HepG2 (cell line): ENCODE data around the gene ZBTB26. TPM values are rescaled to one million over a fixed set of nuclear protein-coding genes. Genes with fewer than 3 reads are reported as not detected.
A peak's percentile ranks its signal among the peaks of the same experiment; 100 is the strongest.

Experiments
- CBFB ChIP-seq: sonication (generic); formaldehyde crosslinking; IDR thresholded peaks from 2 replicates; pipeline ENCODE4 v1.4.0; 2020; ENCODE audit warnings: missing genetic modification reagents
- CEBPB ChIP-seq: IDR thresholded peaks from 2 replicates; pipeline ENCODE4 v1.6.1; 2011; ENCODE audit warnings: low read depth, low read length, improper control_type of control experiment, borderline replicate concordance
- FOXP1 ChIP-seq, 2 experiments: fragments of 450-650 bp in 1 of 2; IDR thresholded peaks; 2 replicates each; pipeline ENCODE4 v1.6.1; 2017 to 2018; ENCODE audit warnings: antibody characterized with exemption in 1 of 2
- GZF1 ChIP-seq: sonication (generic); formaldehyde crosslinking; IDR thresholded peaks from 2 replicates; pipeline ENCODE4 v1.5.1; 2020; ENCODE audit warnings: mild to moderate bottlenecking, missing genetic modification reagents
- IKZF1 ChIP-seq: fragments of 450-650 bp; IDR thresholded peaks from 2 replicates; pipeline ENCODE4 v1.7.1; 2016
- KDM2A ChIP-seq: sonication (generic); formaldehyde crosslinking; IDR thresholded peaks from 2 replicates; pipeline ENCODE4 v1.4.0; 2020; ENCODE audit warnings: low read depth, missing genetic modification reagents, borderline replicate concordance
- POGZ ChIP-seq: sonication (generic); formaldehyde crosslinking; IDR thresholded peaks from 2 replicates; pipeline ENCODE4 v1.4.0; 2020; ENCODE audit warnings: mild to moderate bottlenecking, missing genetic modification reagents
- RFX5 ChIP-seq: IDR thresholded peaks from 2 replicates; pipeline ENCODE4 v1.6.1; 2011; ENCODE audit warnings: low read depth, low read length, improper control_type of control experiment
- SIX4 ChIP-seq: sonication (generic); formaldehyde crosslinking; IDR thresholded peaks from 2 replicates; pipeline ENCODE4 v1.4.0; 2020; ENCODE audit warnings: missing genetic modification reagents
- SMAD1 ChIP-seq: sonication (generic); formaldehyde crosslinking; IDR thresholded peaks from 2 replicates; pipeline ENCODE4 v1.4.0; 2020; ENCODE audit warnings: missing genetic modification reagents, low read depth, mild to moderate bottlenecking, borderline replicate concordance
- SP1 ChIP-seq, 2 experiments: fragments of 450-650 bp in 1 of 2; sonication (generic) in 1 of 2; formaldehyde crosslinking in 1 of 2; IDR thresholded peaks; 2 replicates each; pipeline versions ENCODE4 v1.4.0 to v1.6.1; 2016 to 2020; ENCODE audit warnings: missing genetic modification reagents in 1 of 2
- SRSF1 ChIP-seq: fragments of 200-400 bp; formaldehyde crosslinking; optimal IDR thresholded peaks from 2 replicates; pipeline ENCODE3; 2017; ENCODE audit warnings: mild to moderate bottlenecking, low read depth, low read length, moderate library complexity
- TBL1XR1 ChIP-seq: fragments of 150-350 bp; IDR thresholded peaks from 2 replicates; pipeline ENCODE4 v1.6.1; 2014; ENCODE audit warnings: borderline replicate concordance, low read length; ENCODE audit not compliant: partially characterized antibody
- ZFYVE20 ChIP-seq: sonication (generic); formaldehyde crosslinking; IDR thresholded peaks from 2 replicates; pipeline ENCODE4 v1.8.0; 2023; ENCODE audit warnings: low read depth, mild to moderate bottlenecking, moderate library complexity, missing genetic modification reagents, borderline replicate concordance
- ZNF136 ChIP-seq: sonication (generic); formaldehyde crosslinking; IDR thresholded peaks from 2 replicates; pipeline ENCODE4 v1.8.1; 2022; ENCODE audit warnings: low read depth, mild to moderate bottlenecking, moderate library complexity, missing genetic modification reagents
- ZNF337 ChIP-seq: sonication (generic); formaldehyde crosslinking; IDR thresholded peaks from 2 replicates; pipeline ENCODE4 v1.5.1; 2020; ENCODE audit warnings: missing genetic modification reagents, low read depth, mild to moderate bottlenecking, borderline replicate concordance
- ZNF468 ChIP-seq: sonication (generic); formaldehyde crosslinking; IDR thresholded peaks from 2 replicates; pipeline ENCODE4 v1.8.0; 2022; ENCODE audit warnings: mild to moderate bottlenecking, moderate library complexity, missing genetic modification reagents
- ZNF841 ChIP-seq: sonication (generic); formaldehyde crosslinking; IDR thresholded peaks from 2 replicates; pipeline ENCODE4 v1.8.1; 2023; ENCODE audit warnings: missing genetic modification reagents, borderline replicate concordance
- polyA plus RNA-seq, 8 experiments: library from polyadenylated mRNA; depleted of rRNA in 3 of 8; stranded (reverse) in 7 of 8; unstranded in 1 of 8; fragments of >200 nt; fragmentation: Illumina TruSeq in 4 of 8; extraction: Trizol in 4 of 8; gene quantifications; 2 replicates each; pipeline versions ENCODE4 v1.2.1 to v1.2.3, GENCODE V29; 2011 to 2016; ENCODE audit warnings: low read depth in 4 of 8, missing spikeins in 1 of 8, mixed read lengths in 1 of 8; ENCODE audit not compliant: insufficient read depth in 1 of 8
- total RNA-seq, 5 experiments: library from RNA; depleted of rRNA; stranded (reverse); fragments of >200 nt; fragmentation: Illumina TruSeq; extraction: Trizol; gene quantifications; 2 replicates each; pipeline ENCODE4 v1.2.3, GENCODE V29; 2016; ENCODE audit warnings: low read depth in 1 of 5
- TF ChIP-seq, protein P1 (sequence below): sonication (generic); formaldehyde crosslinking; IDR thresholded peaks from 2 replicates; pipeline ENCODE4 v1.4.0; 2020; ENCODE audit warnings: missing genetic modification reagents
- TF ChIP-seq, protein P2 (sequence below): sonication (generic); formaldehyde crosslinking; IDR thresholded peaks from 2 replicates; pipeline ENCODE4 v1.4.0; 2020; ENCODE audit warnings: missing genetic modification reagents
- TF ChIP-seq, protein P3 (sequence below): sonication (generic); formaldehyde crosslinking; IDR thresholded peaks from 2 replicates; pipeline ENCODE4 v1.4.0; 2020; ENCODE audit warnings: missing genetic modification reagents
- TF ChIP-seq, protein P4 (sequence below): sonication (generic); formaldehyde crosslinking; IDR thresholded peaks from 2 replicates; pipeline ENCODE4 v1.5.1; 2020; ENCODE audit warnings: mild to moderate bottlenecking, missing genetic modification reagents, borderline replicate concordance
- TF ChIP-seq, protein P5 (sequence below): sonication (generic); formaldehyde crosslinking; IDR thresholded peaks from 2 replicates; pipeline ENCODE4 v1.5.1; 2020; ENCODE audit warnings: missing genetic modification reagents, mild to moderate bottlenecking, borderline replicate concordance

Gene ZBTB26
- total and polyA plus RNA-seq, 2 of the 13 experiments (the other 11 are each of a cell fraction or from before 2014, with no cell fraction given): 4.5 to 8.6 TPM

DNA sequence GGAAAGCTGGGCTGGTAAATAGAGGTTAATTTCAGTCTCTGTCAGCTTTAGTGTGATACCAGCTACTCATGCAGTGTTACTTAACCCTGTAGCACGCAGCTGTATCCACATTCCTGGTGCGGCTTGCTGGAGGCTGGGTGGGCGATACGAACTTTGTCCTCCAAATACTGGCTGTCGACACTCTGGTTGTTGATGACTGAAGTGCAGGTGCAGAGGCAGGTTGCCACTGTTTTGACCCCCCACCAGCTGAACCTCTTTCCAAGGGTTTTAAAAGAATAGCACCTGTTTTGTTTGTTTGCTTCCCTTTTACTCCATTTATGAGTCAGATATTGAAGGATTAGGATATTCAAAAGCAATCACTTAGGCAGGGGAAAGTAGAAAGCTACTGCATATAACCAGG, 5.2 kb upstream of the ZBTB26 start (continued):
- TF ChIP-seq, protein P1, sequence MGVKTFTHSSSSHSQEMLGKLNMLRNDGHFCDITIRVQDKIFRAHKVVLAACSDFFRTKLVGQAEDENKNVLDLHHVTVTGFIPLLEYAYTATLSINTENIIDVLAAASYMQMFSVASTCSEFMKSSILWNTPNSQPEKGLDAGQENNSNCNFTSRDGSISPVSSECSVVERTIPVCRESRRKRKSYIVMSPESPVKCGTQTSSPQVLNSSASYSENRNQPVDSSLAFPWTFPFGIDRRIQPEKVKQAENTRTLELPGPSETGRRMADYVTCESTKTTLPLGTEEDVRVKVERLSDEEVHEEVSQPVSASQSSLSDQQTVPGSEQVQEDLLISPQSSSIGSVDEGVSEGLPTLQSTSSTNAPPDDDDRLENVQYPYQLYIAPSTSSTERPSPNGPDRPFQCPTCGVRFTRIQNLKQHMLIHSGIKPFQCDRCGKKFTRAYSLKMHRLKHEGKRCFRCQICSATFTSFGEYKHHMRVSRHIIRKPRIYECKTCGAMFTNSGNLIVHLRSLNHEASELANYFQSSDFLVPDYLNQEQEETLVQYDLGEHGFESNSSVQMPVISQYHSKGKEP (CRISPR knock-in tag): no peak
- TF ChIP-seq ZNF468 (CRISPR knock-in tag): no peak
- no peak for TF ChIP-seq TBL1XR1
- TF ChIP-seq POGZ: peak; percentile 33; the same call in 1 of the 2 replicates
- TF ChIP-seq ZNF337: no peak
- TF ChIP-seq RFX5: no peak
- TF ChIP-seq, protein P2, sequence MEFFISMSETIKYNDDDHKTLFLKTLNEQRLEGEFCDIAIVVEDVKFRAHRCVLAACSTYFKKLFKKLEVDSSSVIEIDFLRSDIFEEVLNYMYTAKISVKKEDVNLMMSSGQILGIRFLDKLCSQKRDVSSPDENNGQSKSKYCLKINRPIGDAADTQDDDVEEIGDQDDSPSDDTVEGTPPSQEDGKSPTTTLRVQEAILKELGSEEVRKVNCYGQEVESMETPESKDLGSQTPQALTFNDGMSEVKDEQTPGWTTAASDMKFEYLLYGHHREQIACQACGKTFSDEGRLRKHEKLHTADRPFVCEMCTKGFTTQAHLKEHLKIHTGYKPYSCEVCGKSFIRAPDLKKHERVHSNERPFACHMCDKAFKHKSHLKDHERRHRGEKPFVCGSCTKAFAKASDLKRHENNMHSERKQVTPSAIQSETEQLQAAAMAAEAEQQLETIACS (CRISPR knock-in tag): no peak
- TF ChIP-seq CBFB: no peak
- no peak for TF ChIP-seq ZNF136 (CRISPR knock-in tag)
- TF ChIP-seq KDM2A (CRISPR knock-in tag): 0 out of 2 replicates have a peak, but pooled peaks have one; percentile 33
- peak; percentile 68; the same call in 1 of the 2 replicates for TF ChIP-seq CEBPB
- TF ChIP-seq SP1 (IDR thresholded peaks at IDR 0.05): no peak
- TF ChIP-seq SP1 (CRISPR knock-in tag; IDR thresholded peaks at IDR 0.05): no peak; the same call in 1 of the 2 replicates
- TF ChIP-seq ZNF841 (CRISPR knock-in tag): no peak
- TF ChIP-seq ZFYVE20 (CRISPR knock-in tag): no peak
- no peak for TF ChIP-seq SIX4 (CRISPR knock-in tag)
- TF ChIP-seq, protein P3, sequence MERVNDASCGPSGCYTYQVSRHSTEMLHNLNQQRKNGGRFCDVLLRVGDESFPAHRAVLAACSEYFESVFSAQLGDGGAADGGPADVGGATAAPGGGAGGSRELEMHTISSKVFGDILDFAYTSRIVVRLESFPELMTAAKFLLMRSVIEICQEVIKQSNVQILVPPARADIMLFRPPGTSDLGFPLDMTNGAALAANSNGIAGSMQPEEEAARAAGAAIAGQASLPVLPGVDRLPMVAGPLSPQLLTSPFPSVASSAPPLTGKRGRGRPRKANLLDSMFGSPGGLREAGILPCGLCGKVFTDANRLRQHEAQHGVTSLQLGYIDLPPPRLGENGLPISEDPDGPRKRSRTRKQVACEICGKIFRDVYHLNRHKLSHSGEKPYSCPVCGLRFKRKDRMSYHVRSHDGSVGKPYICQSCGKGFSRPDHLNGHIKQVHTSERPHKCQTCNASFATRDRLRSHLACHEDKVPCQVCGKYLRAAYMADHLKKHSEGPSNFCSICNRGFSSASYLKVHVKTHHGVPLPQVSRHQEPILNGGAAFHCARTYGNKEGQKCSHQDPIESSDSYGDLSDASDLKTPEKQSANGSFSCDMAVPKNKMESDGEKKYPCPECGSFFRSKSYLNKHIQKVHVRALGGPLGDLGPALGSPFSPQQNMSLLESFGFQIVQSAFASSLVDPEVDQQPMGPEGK (CRISPR knock-in tag): peak; percentile 65
- TF ChIP-seq, protein P4, sequence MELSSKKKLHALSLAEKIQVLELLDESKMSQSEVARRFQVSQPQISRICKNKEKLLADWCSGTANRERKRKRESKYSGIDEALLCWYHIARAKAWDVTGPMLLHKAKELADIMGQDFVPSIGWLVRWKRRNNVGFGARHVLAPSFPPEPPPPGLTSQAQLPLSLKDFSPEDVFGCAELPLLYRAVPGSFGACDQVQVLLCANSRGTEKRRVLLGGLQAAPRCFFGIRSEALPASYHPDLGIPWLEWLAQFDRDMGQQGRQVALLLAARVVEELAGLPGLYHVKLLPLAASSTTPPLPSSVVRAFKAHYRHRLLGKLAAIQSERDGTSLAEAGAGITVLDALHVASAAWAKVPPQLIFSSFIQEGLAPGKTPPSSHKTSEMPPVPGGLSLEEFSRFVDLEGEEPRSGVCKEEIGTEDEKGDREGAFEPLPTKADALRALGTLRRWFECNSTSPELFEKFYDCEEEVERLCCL: no peak
- no peak for TF ChIP-seq SRSF1
- TF ChIP-seq, protein P5, sequence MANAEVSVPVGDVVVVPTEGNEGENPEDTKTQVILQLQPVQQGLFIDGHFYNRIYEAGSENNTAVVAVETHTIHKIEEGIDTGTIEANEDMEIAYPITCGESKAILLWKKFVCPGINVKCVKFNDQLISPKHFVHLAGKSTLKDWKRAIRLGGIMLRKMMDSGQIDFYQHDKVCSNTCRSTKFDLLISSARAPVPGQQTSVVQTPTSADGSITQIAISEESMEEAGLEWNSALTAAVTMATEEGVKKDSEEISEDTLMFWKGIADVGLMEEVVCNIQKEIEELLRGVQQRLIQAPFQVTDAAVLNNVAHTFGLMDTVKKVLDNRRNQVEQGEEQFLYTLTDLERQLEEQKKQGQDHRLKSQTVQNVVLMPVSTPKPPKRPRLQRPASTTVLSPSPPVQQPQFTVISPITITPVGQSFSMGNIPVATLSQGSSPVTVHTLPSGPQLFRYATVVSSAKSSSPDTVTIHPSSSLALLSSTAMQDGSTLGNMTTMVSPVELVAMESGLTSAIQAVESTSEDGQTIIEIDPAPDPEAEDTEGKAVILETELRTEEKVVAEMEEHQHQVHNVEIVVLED (CRISPR knock-in tag): peak; percentile 49; the same call in 1 of the 2 replicates
- TF ChIP-seq SMAD1 (CRISPR knock-in tag): no peak
- no peak for TF ChIP-seq FOXP1 (IDR thresholded peaks at IDR 0.05)
- TF ChIP-seq FOXP1 (CRISPR knock-in tag; IDR thresholded peaks at IDR 0.05): peak; percentile 60; the same call in 1 of the 2 replicates
- TF ChIP-seq GZF1: no peak
- TF ChIP-seq IKZF1: no peak
